ENCODE measurements around the gene ANKRD13C.

The ANKRD13C gene

GRCh38 chr1:70327306-70328076 lies 27.0 kb downstream of the ANKRD13C start:
- CTCF ChIA-PET = interaction anchor here (0.6 to 0.7 kb wide), 2 partner anchors 46 to 68 kb away, joined by 3 to 5 read pairs; no protein-coding TSS in a partner anchor
- no peak overlapping the region for H3K27ac ChIP-seq (ENCODE audit: extremely low read depth, low read depth, low read length)
- no peak for TF ChIP-seq ZNF23 (tag by site-specific recombination; IDR thresholded peaks at IDR 0.05; ENCODE audit: borderline replicate concordance)
- no peak for TF ChIP-seq KLF1 (tag by site-specific recombination; IDR thresholded peaks at IDR 0.05)
- TF ChIP-seq ZNF426 (tag by site-specific recombination; IDR thresholded peaks at IDR 0.05) = no peak
- TF ChIP-seq ZNF280D (tag by site-specific recombination; IDR thresholded peaks at IDR 0.05) = no peak
- peak; percentile 64 for TF ChIP-seq GLIS1 (tag by site-specific recombination; IDR thresholded peaks at IDR 0.05)
- TF ChIP-seq KLF9 (tag by site-specific recombination; IDR thresholded peaks at IDR 0.05; ENCODE audit: low read depth) = no peak
- TF ChIP-seq ZNF600 (tag by site-specific recombination; IDR thresholded peaks at IDR 0.05) = no peak
- 0 out of 2 replicates have a peak, but pooled peaks have one; percentile 7 for TF ChIP-seq PRDM6 (tag by site-specific recombination; IDR thresholded peaks at IDR 0.05)
- no peak for TF ChIP-seq ZSCAN18 (tag by site-specific recombination; IDR thresholded peaks at IDR 0.05)
- 0 out of 2 replicates have a peak, but pooled peaks have one; percentile 13 for TF ChIP-seq ZNF366 (tag by site-specific recombination; conservative IDR thresholded peaks at IDR 0.05)
- TF ChIP-seq TRIM28 (IDR thresholded peaks at IDR 0.05; ENCODE audit: borderline replicate concordance, low read length) = no peak
- no peak for TF ChIP-seq ZNF155 (tag by site-specific recombination; IDR thresholded peaks at IDR 0.05)
- TF ChIP-seq ZNF362 (tag by site-specific recombination; IDR thresholded peaks at IDR 0.05) = 0 out of 2 replicates have a peak, but pooled peaks have one; percentile 46
- TF ChIP-seq ZSCAN4 (tag by site-specific recombination; IDR thresholded peaks at IDR 0.05) = no peak
- no peak for TF ChIP-seq ZNF133 (tag by site-specific recombination; IDR thresholded peaks at IDR 0.05)
- peaks cover 3% of the 10 kb centered on the region; the same call in 1 of the 2 replicates for H3K4me1 ChIP-seq (ENCODE audit: control insufficient read depth, insufficient read depth, low read length)
- POLR2A ChIA-PET = interaction anchor here (1.3 kb wide), 1 partner anchor 84 kb away, joined by 3 read pairs; the partner anchor contains the start of gene CTH
- no peak overlapping the region for H3K4me3 ChIP-seq (ENCODE audit: low read depth, low read length)
- no peaks in the 10 kb centered on the region for H3K9me3 ChIP-seq (ENCODE audit: control insufficient read depth, insufficient read depth, low read depth, low read length)
- H3K36me3 ChIP-seq (ENCODE audit: control insufficient read depth in 2 of 2, insufficient read depth in 1 of 2, low read length in 2 of 2) = peaks cover 4 to 6% of the 10 kb centered on the region in 2 experiments; a peak in 2 of 3 replicates
